Mesendoderm (in vitro differentiated cells): ENCODE data around the gene CCN5. TPM values are rescaled to one million over a fixed set of nuclear protein-coding genes. Genes with fewer than 3 reads are reported as not detected.
"Not testable (repeated sequence)": the region's sequence is repeated elsewhere in the genome, so short reads cannot be mapped to it uniquely, and the experiment has no call there.

Experiments used
- DNase-seq: peaks from one replicate; pipeline ENCODE4 v3.0.0; 2013
- H2AK5ac ChIP-seq: 2 replicates; pipeline ENCODE4 v1.6.1; 2013; ENCODE audit warnings: low read length, inconsistent platforms
- H2BK120ac ChIP-seq: 2 replicates; pipeline ENCODE4 v1.6.1; 2013; ENCODE audit warnings: low read depth, mild to moderate bottlenecking, low read length, moderate library complexity, mixed read lengths
- H2BK15ac ChIP-seq: replicated peaks from 2 replicates; pipeline ENCODE4 v1.6.1; 2013; ENCODE audit warnings: low read depth, mild to moderate bottlenecking, moderate library complexity
- H2BK5ac ChIP-seq: 2 replicates; pipeline ENCODE4 v1.6.1; 2013; ENCODE audit warnings: low read length, inconsistent platforms
- H3K18ac ChIP-seq: 2 replicates; pipeline ENCODE4 v1.6.1; 2013; ENCODE audit warnings: mild to moderate bottlenecking, low read length, mixed read lengths
- H3K23ac ChIP-seq: one replicate; pipeline ENCODE4 v1.6.1; 2013; ENCODE audit warnings: low read length
- H3K27ac ChIP-seq: 2 replicates; pipeline ENCODE4 v1.5.1; 2013; ENCODE audit warnings: low read depth, mild to moderate bottlenecking, inconsistent platforms, low read length, moderate library complexity
- H3K27me3 ChIP-seq: 2 replicates; pipeline ENCODE4 v1.6.1; 2013; ENCODE audit warnings: low read length, control low read depth, mild to moderate bottlenecking, inconsistent platforms; ENCODE audit not compliant: insufficient read depth, poor library complexity
- H3K36me3 ChIP-seq: 2 replicates; pipeline ENCODE4 v1.6.1; 2013; ENCODE audit warnings: low read length, inconsistent platforms; ENCODE audit not compliant: control insufficient read depth, insufficient read depth
- H3K4ac ChIP-seq: one replicate; pipeline ENCODE4 v1.6.1; 2013; ENCODE audit warnings: low read depth, mild to moderate bottlenecking, low read length, moderate library complexity
- H3K4me1 ChIP-seq: 2 replicates; pipeline ENCODE4 v1.6.1; 2013; ENCODE audit warnings: low read depth, low read length, inconsistent platforms; ENCODE audit not compliant: control insufficient read depth
- H3K4me2 ChIP-seq: 2 replicates; pipeline ENCODE4 v1.6.1; 2013; ENCODE audit warnings: low read length
- H3K4me3 ChIP-seq: 2 replicates; pipeline ENCODE4 v1.5.1; 2013; ENCODE audit warnings: mild to moderate bottlenecking, low read length
- H3K56ac ChIP-seq: one replicate; pipeline ENCODE4 v1.6.1; 2013; ENCODE audit warnings: low read length
- H3K79me1 ChIP-seq: 2 replicates; pipeline ENCODE4 v1.6.1; 2013; ENCODE audit warnings: low read length, inconsistent platforms
- H3K79me2 ChIP-seq: 2 replicates; pipeline ENCODE4 v1.6.1; 2013; ENCODE audit warnings: mild to moderate bottlenecking, low read length; ENCODE audit not compliant: control insufficient read depth, insufficient read depth
- H3K9ac ChIP-seq: 2 replicates; pipeline ENCODE4 v1.6.1; 2013; ENCODE audit warnings: low read length, inconsistent platforms
- H4K5ac ChIP-seq: one replicate; pipeline ENCODE4 v1.6.1; 2013; ENCODE audit warnings: low read length
- H4K8ac ChIP-seq: one replicate; pipeline ENCODE4 v1.6.1; 2013; ENCODE audit warnings: low read depth, mild to moderate bottlenecking, control low read depth, low read length, moderate library complexity
- WGBS: extraction: QIAGEN DNeasy Blood & Tissue Kit; methylation state at CpG from one replicate; pipeline ENCODE4 v1.1.7; 2013; ENCODE audit warnings: low lambda C conversion rate, missing lambda C conversion rate; ENCODE audit not compliant: insufficient coverage; ENCODE audit errors: extremely low coverage; 5-methylcytosine and 5-hydroxymethylcytosine counted together
- polyA plus RNA-seq, 2 experiments: library from polyadenylated mRNA; stranded (reverse); fragments of 200-250 nt; gene quantifications; one replicate each; pipeline ENCODE4 v1.2.3, GENCODE V29; 2013

CCN5 gene
- not detected for polyA plus RNA-seq (2013, experiment 1 of 2)
- not detected for polyA plus RNA-seq (2013, experiment 2 of 2)

- Histone ChIP-seq H3K27me3 (no peaks in the 10 kb centered on the region), H3K4me2 (no peak within 1 kb of the TSS), H3K4me1 (no peaks in the 10 kb centered on the region), H3K27ac (no peak within 1 kb of the TSS), H2AK5ac (no peak within 1 kb of the TSS), H3K79me1 (no peaks in the 10 kb centered on the region), H3K56ac (no peak within 1 kb of the TSS), H3K4me3 (no peak within 1 kb of the TSS), H3K9ac (no peak within 1 kb of the TSS), H3K4ac (no peak within 1 kb of the TSS), H2BK15ac (no peak within 1 kb of the TSS), H4K8ac (no peak within 1 kb of the TSS), H3K79me2 (no peaks in the 10 kb centered on the region), H4K5ac (no peak within 1 kb of the TSS), H3K18ac (no peak within 1 kb of the TSS), H2BK120ac (no peak within 1 kb of the TSS), H3K36me3 (no peaks in the 10 kb centered on the region), H2BK5ac (no peak within 1 kb of the TSS), H3K23ac (no peak within 1 kb of the TSS)
- WGBS = no CpG with 5 or more reads among the region's 28 CpGs
- no peak for DNase-seq
Observed at GRCh38 chr20:44714701-44715498, at the start of gene CCN5. Gene CCN5, plus strand, starts transcription at chr20:44715369. Its CDS starts 22 bp downstream, at chr20:44715391.

GRCh38 chr20:44666066-44666465 lies 49.1 kb upstream of the CCN5 start:
- Histone ChIP-seq H3K4me3 (no peak overlapping the region), H2BK15ac (no peak overlapping the region), H3K36me3 (no peaks in the 10 kb centered on the region), H3K4me1 (no peaks in the 10 kb centered on the region), H3K4me2 (no peak overlapping the region), H2BK120ac (no peak overlapping the region), H2BK5ac (no peak overlapping the region), H3K56ac (no peak overlapping the region), H3K79me1 (no peaks in the 10 kb centered on the region), H3K9ac (no peak overlapping the region), H3K18ac (no peak overlapping the region), H3K27me3 (no peaks in the 10 kb centered on the region), H3K79me2 (no peaks in the 10 kb centered on the region), H4K8ac (no peak overlapping the region), H3K4ac (no peak overlapping the region), H3K23ac (no peak overlapping the region), H2AK5ac (no peak overlapping the region), H3K27ac (no peak overlapping the region), H4K5ac (no peak overlapping the region)
- no CpG with 5 or more reads among the region's 3 CpGs for whole genome bisulfite sequencing
- no peak for DNase-seq

DNA sequence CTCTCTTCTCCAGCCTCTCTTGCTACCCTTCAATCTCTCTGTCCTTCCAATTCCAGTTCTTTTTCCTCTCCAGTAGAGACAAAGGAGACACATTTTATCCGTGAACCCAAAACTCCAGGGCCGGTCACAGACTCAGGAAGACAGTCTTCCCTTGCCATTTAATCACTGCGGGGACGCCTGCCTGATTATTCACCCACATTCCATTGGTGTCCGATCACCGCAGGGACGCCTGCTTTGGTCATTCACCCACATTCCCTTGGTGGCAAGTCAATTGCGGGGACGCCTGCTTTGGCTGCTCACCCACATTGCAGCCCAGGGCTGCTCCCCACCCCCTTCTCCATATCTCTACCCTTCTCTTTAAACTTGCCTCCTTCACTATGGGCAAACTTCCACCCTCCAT lies 44.3 kb upstream of the CCN5 start:
- not testable (repeated sequence) for H3K23ac ChIP-seq, DNase-seq, H4K5ac ChIP-seq, H3K18ac ChIP-seq, H3K4me2 ChIP-seq, H3K9ac ChIP-seq, H2BK15ac ChIP-seq, H3K36me3 ChIP-seq, H4K8ac ChIP-seq, H3K56ac ChIP-seq, H3K4ac ChIP-seq, H3K27me3 ChIP-seq, H3K79me1 ChIP-seq, H3K4me3 ChIP-seq, H3K79me2 ChIP-seq, H2BK120ac ChIP-seq, H3K27ac ChIP-seq, H2BK5ac ChIP-seq, H3K4me1 ChIP-seq, H2AK5ac ChIP-seq
- no CpG with 5 or more reads among the region's 9 CpGs for WGBS

DNA sequence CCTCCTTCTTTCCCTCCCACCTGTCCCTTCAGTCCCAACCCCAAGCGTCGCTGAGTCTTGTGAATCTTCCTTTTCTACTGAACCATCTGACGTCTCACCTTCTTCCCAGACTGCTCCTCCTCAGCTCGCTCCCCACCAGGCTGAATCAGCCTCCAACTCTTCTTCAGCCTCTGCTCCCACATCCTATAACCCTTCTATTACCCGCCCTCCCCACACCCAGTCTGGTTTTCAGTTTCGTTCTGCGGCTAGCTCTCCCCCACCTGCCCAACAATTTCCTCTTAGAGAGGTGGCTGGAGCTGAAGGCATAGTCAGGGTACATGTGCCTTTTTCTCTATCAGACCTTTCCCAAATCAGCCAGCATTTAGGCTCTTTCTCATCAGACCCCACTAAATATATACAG lies 43.6 kb upstream of the CCN5 start:
- H4K5ac ChIP-seq, H2BK120ac ChIP-seq, H3K79me2 ChIP-seq, H2BK15ac ChIP-seq, H3K79me1 ChIP-seq, DNase-seq, H3K18ac ChIP-seq, H3K23ac ChIP-seq, H3K4ac ChIP-seq, H3K27ac ChIP-seq, H3K27me3 ChIP-seq, H4K8ac ChIP-seq, H3K4me3 ChIP-seq, H3K9ac ChIP-seq, H2AK5ac ChIP-seq, H2BK5ac ChIP-seq, H3K36me3 ChIP-seq, H3K4me2 ChIP-seq, H3K4me1 ChIP-seq, H3K56ac ChIP-seq: not testable (repeated sequence)
- WGBS = no CpG with 5 or more reads among the region's 7 CpGs

GRCh38 chr20:44672318-44672902 lies 42.8 kb upstream of the CCN5 start:
- H2AK5ac ChIP-seq, H2BK15ac ChIP-seq, H3K4me3 ChIP-seq, H2BK5ac ChIP-seq, H3K27me3 ChIP-seq, H4K8ac ChIP-seq, H3K56ac ChIP-seq, H3K23ac ChIP-seq, H3K9ac ChIP-seq, H2BK120ac ChIP-seq, H3K79me2 ChIP-seq, H3K27ac ChIP-seq, H3K4me2 ChIP-seq, H3K4me1 ChIP-seq, H3K36me3 ChIP-seq, DNase-seq, H3K4ac ChIP-seq, H4K5ac ChIP-seq, H3K79me1 ChIP-seq, H3K18ac ChIP-seq: not testable (repeated sequence)
- no CpG with 5 or more reads among the region's 23 CpGs for WGBS
